ENCODE results near the gene DAG1. TPM values are rescaled to one million over a fixed set of nuclear protein-coding genes. Genes with fewer than 3 reads are reported as not detected.

The DAG1 gene
- total RNA-seq, 2 donors from 2014 or later, result 145 to 176 TPM

DNA sequence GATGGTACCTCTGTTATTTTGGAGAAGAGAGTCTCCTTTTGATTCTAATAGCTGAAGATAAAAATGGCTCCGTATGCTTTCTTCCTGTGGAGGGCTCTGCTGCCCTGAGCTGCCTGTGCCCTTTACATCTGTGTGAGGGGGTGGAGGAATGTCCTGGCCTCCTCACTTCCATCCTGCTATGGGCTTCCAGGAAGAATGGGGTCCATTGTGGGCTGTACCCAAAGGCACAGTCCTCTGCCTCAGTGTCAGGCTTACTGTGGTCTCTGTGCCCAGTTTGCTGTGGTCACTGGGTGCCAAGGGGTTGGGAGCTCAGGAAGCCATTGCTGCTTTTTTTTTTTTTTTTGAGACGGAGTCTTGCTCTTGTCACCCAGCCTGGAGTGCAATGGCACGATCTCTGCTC lies 14.4 kb downstream of the DAG1 start:
- H3K27ac Mint-ChIP-seq, result no peak overlapping the region
- H3K4me3 ChIP-seq (ENCODE audit: low read length), result no peak overlapping the region
- H3K36me3 ChIP-seq (ENCODE audit: control insufficient read depth, insufficient read depth, low read length), result peaks cover 43% of the 10 kb centered on the region
- peaks cover 33% of the 10 kb centered on the region for H3K36me3 Mint-ChIP-seq (ENCODE audit: low read depth)
- H3K27ac ChIP-seq (ENCODE audit: low read depth, low read length), result no peak overlapping the region
- H3K4me1 Mint-ChIP-seq, result peaks cover 9% of the 10 kb centered on the region
- no peak overlapping the region for H3K4me3 Mint-ChIP-seq
- DNase-seq, result no peak
- H3K27me3 ChIP-seq (ENCODE audit: control insufficient read depth, insufficient read depth, low read length, poor library complexity, severe bottlenecking), result no peaks in the 10 kb centered on the region
- H3K9me3 Mint-ChIP-seq, result no peaks in the 10 kb centered on the region
- no peak overlapping the region for H3K9ac ChIP-seq (ENCODE audit: extremely low read depth, low read length, poor library complexity, severe bottlenecking)
- H3K27me3 Mint-ChIP-seq (ENCODE audit: insufficient read depth), result no peaks in the 10 kb centered on the region
- WGBS, 2 experiments (ENCODE audit: insufficient coverage in 1 of 2, insufficient read length in 1 of 2), result 64% methylated on average over 3 of the region's 3 CpGs; no CpG with 5 or more reads in 1 of the 2 experiments
- H3K4me1 ChIP-seq (ENCODE audit: control insufficient read depth, insufficient read depth, low read length), result peaks cover 6% of the 10 kb centered on the region
- TF ChIP-seq, protein P1, sequence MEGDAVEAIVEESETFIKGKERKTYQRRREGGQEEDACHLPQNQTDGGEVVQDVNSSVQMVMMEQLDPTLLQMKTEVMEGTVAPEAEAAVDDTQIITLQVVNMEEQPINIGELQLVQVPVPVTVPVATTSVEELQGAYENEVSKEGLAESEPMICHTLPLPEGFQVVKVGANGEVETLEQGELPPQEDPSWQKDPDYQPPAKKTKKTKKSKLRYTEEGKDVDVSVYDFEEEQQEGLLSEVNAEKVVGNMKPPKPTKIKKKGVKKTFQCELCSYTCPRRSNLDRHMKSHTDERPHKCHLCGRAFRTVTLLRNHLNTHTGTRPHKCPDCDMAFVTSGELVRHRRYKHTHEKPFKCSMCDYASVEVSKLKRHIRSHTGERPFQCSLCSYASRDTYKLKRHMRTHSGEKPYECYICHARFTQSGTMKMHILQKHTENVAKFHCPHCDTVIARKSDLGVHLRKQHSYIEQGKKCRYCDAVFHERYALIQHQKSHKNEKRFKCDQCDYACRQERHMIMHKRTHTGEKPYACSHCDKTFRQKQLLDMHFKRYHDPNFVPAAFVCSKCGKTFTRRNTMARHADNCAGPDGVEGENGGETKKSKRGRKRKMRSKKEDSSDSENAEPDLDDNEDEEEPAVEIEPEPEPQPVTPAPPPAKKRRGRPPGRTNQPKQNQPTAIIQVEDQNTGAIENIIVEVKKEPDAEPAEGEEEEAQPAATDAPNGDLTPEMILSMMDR (conservative IDR thresholded peaks at IDR 0.05), result no peak
- no peaks in the 10 kb centered on the region for H3K9me3 ChIP-seq (ENCODE audit: control insufficient read depth, low read length)

DNA sequence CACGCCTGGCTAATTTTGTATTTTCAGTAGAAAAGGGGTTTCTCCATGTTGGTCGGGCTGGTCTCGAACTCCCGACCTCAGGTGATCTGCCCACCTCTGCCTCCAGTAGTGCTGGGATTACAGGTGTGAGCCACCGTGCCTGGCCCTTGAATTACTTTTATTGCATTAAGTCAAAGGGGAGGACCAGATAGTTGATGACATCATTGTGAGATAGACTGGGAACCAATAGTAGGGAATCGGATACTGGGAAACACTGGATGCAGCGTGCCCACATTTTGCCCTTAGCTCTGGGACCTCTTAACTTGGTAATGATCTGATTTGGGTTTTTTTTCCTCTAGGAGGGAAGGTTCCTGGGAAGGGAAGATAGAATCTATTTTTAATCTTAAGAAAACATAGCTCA lies 19.2 kb downstream of the DAG1 start:
- no peak for DNase-seq
- H3K4me1 ChIP-seq (ENCODE audit: control insufficient read depth, insufficient read depth, low read length), result peaks cover 6% of the 10 kb centered on the region
- H3K27ac Mint-ChIP-seq, result peak overlapping the region; percentile 75

DNA sequence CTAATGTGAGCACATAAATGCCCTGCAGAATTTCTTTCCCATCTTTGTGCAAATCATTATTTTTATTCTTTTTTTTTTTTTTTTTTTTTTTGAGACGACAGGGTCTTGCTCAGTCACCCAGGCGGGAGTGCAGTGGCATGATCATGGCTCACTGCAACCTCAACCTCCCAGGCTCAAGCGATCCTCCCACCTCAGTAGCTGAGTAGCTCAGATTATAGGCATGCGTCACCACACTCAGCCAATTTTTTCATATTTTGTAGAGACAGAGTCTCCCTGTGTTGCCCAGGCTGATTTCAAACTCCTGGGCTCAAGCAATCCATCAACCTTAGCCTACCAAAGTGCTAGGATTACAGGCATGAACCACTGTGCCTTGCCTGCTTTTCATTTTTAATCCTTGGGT lies 22.9 kb downstream of the DAG1 start:
- H3K27me3 Mint-ChIP-seq (ENCODE audit: insufficient read depth), result no peaks in the 10 kb centered on the region
- no peaks in the 10 kb centered on the region for H3K9me3 ChIP-seq (ENCODE audit: control insufficient read depth, low read length)
- 85 to 97% methylated on average over 4 of the region's 4 CpGs for WGBS, 2 experiments (ENCODE audit: insufficient coverage in 1 of 2, insufficient read length in 1 of 2)
- H3K36me3 ChIP-seq (ENCODE audit: control insufficient read depth, insufficient read depth, low read length), result peaks cover 34% of the 10 kb centered on the region
- H3K4me3 ChIP-seq (ENCODE audit: low read length), result no peak overlapping the region
- H3K27ac ChIP-seq (ENCODE audit: low read depth, low read length), result no peak overlapping the region
- TF ChIP-seq, protein P1 (conservative IDR thresholded peaks at IDR 0.05), result no peak
- peaks cover 34% of the 10 kb centered on the region for H3K36me3 Mint-ChIP-seq (ENCODE audit: low read depth)
- no peak overlapping the region for H3K27ac Mint-ChIP-seq
- no peak overlapping the region for H3K4me3 Mint-ChIP-seq
- H3K4me1 Mint-ChIP-seq, result no peaks in the 10 kb centered on the region
- no peak for DNase-seq
- H3K27me3 ChIP-seq (ENCODE audit: control insufficient read depth, insufficient read depth, low read length, poor library complexity, severe bottlenecking), result no peaks in the 10 kb centered on the region
- H3K9me3 Mint-ChIP-seq, result no peaks in the 10 kb centered on the region
- no peak overlapping the region for H3K9ac ChIP-seq (ENCODE audit: extremely low read depth, low read length, poor library complexity, severe bottlenecking)
- peaks cover 5% of the 10 kb centered on the region for H3K4me1 ChIP-seq (ENCODE audit: control insufficient read depth, insufficient read depth, low read length)

More for the DNA sequence above, 19.2 kb downstream of the DAG1 start:
- no peak overlapping the region for H3K27ac ChIP-seq (ENCODE audit: low read depth, low read length)
- no peaks in the 10 kb centered on the region for H3K27me3 Mint-ChIP-seq (ENCODE audit: insufficient read depth)
- TF ChIP-seq, protein P1 (conservative IDR thresholded peaks at IDR 0.05), result no peak
- no peaks in the 10 kb centered on the region for H3K27me3 ChIP-seq (ENCODE audit: control insufficient read depth, insufficient read depth, low read length, poor library complexity, severe bottlenecking)
- H3K4me3 Mint-ChIP-seq, result no peak overlapping the region
- H3K4me3 ChIP-seq (ENCODE audit: low read length), result no peak overlapping the region
- H3K36me3 Mint-ChIP-seq (ENCODE audit: low read depth), result peaks cover 41% of the 10 kb centered on the region
- no peaks in the 10 kb centered on the region for H3K9me3 ChIP-seq (ENCODE audit: control insufficient read depth, low read length)
- no peak overlapping the region for H3K9ac ChIP-seq (ENCODE audit: extremely low read depth, low read length, poor library complexity, severe bottlenecking)
- H3K9me3 Mint-ChIP-seq, result no peaks in the 10 kb centered on the region
- H3K36me3 ChIP-seq (ENCODE audit: control insufficient read depth, insufficient read depth, low read length), result peaks cover 37% of the 10 kb centered on the region
- peaks cover 6% of the 10 kb centered on the region for H3K4me1 Mint-ChIP-seq
- 92 to 96% methylated on average over 5 to 7 of the region's 7 CpGs for WGBS, 2 experiments (ENCODE audit: insufficient coverage in 1 of 2, insufficient read length in 1 of 2)
